HG03060 (cell line): Measurements from ENCODE around the gene PLPP1.

Experiments
- ATAC-seq: cut with Tn5 transposase; IDR thresholded peaks from one replicate; pipeline ENCODE4 v1.9.1; 2021; ENCODE audit warnings: low read depth, moderate number of reproducible peaks; ENCODE audit not compliant: unreplicated experiment

The PLPP1 gene

GRCh38 chr5:55534436-55535198 is at the start of gene PLPP1:
Gene PLPP1, minus strand, starts transcription at chr5:55534964. Its CDS starts 335 bp downstream, at chr5:55534629.
- ATAC-seq, result peak; percentile 32

- no peak for ATAC-seq
Measured at GRCh38 chr5:55583578-55583977, 48.8 kb upstream of the PLPP1 start.

- ATAC-seq, result no peak
Measured at GRCh38 chr5:55582256-55582655, 47.5 kb upstream of the PLPP1 start.

GRCh38 chr5:55580042-55580441 is 45.3 kb upstream of the PLPP1 start:
- no peak for ATAC-seq

GRCh38 chr5:55578771-55579170 is 44.0 kb upstream of the PLPP1 start:
- ATAC-seq, result no peak

- ATAC-seq, result no peak
Measured at GRCh38 chr5:55577353-55578060, 42.7 kb upstream of the PLPP1 start.

- ATAC-seq, result no peak
Measured at GRCh38 chr5:55576661-55577060, 41.9 kb upstream of the PLPP1 start.

- ATAC-seq, result no peak
Measured at GRCh38 chr5:55575815-55576583, 41.2 kb upstream of the PLPP1 start.

GRCh38 chr5:55572600-55572999 is 37.8 kb upstream of the PLPP1 start:
- no peak for ATAC-seq

- no peak for ATAC-seq
Measured at GRCh38 chr5:55572020-55572419, 37.3 kb upstream of the PLPP1 start.

- no peak for ATAC-seq
Measured at GRCh38 chr5:55570570-55570969, 35.8 kb upstream of the PLPP1 start.

- ATAC-seq, result no peak
Measured at GRCh38 chr5:55570026-55570425, 35.3 kb upstream of the PLPP1 start.

- no peak for ATAC-seq
Measured at GRCh38 chr5:55569513-55569865, 34.7 kb upstream of the PLPP1 start.

- no peak for ATAC-seq
Measured at GRCh38 chr5:55568654-55569512, 34.1 kb upstream of the PLPP1 start.

- no peak for ATAC-seq
Measured at GRCh38 chr5:55564721-55565120, 30.0 kb upstream of the PLPP1 start.

GRCh38 chr5:55558484-55558883 is 23.7 kb upstream of the PLPP1 start:
- ATAC-seq, result no peak

GRCh38 chr5:55557123-55557522 is 22.4 kb upstream of the PLPP1 start:
- ATAC-seq, result no peak

- ATAC-seq, result no peak
Measured at GRCh38 chr5:55554585-55555202, 19.9 kb upstream of the PLPP1 start.

- ATAC-seq, result no peak
Measured at GRCh38 chr5:55551904-55552303, 17.1 kb upstream of the PLPP1 start.

GRCh38 chr5:55551358-55551757 is 16.6 kb upstream of the PLPP1 start:
- ATAC-seq, result no peak
